Activated CD4-positive, alpha-beta T cell treated with anti-CD3 and anti-CD28 coated beads for 36 hours (primary cell): Measurements from ENCODE around the gene ZNHIT3. TPM values are rescaled to one million over a fixed set of nuclear protein-coding genes. Genes with fewer than 3 reads are reported as not detected.
"Not testable (repeated sequence)": the region's sequence is repeated elsewhere in the genome, so short reads cannot be mapped to it uniquely, and the experiment has no call there.

Experiments used
- ATAC-seq: fragments of 200-7000 bp; cut with Tn5 transposase; one replicate; pipeline ENCODE4 v1.10.0; 2021; ENCODE audit warnings: mild to moderate bottlenecking, moderate library complexity
- CTCF ChIA-PET: fragments of 350-600 bp; sonication (Branson Sonifier 250); formaldehyde crosslinking; loops from one replicate; lab custom pipeline; 2021; ENCODE audit warnings: antibody characterized with exemption; lab: Charles Lee
- POLR2A ChIA-PET: fragments of 350-600 bp; sonication (Branson Sonifier 250); formaldehyde crosslinking; loops from one replicate; lab custom pipeline; 2021; ENCODE audit warnings: antibody characterized with exemption, inconsistent platforms; lab: Charles Lee
- DNase-seq: peaks from one replicate; pipeline ENCODE4 v3.0.0-alpha.2; 2020
- H3K27ac Mint-ChIP-seq: one replicate; pipeline ENCODE4 v1.8.0; 2021; ENCODE audit warnings: mixed read lengths
- H3K27me3 Mint-ChIP-seq: one replicate; pipeline ENCODE4 v1.8.0; 2021; ENCODE audit warnings: mixed read lengths
- H3K36me3 Mint-ChIP-seq: one replicate; pipeline ENCODE4 v1.8.0; 2021; ENCODE audit warnings: low read depth, mixed read lengths
- H3K4me1 Mint-ChIP-seq: one replicate; pipeline ENCODE4 v1.8.0; 2021; ENCODE audit warnings: mixed read lengths
- H3K4me3 Mint-ChIP-seq: one replicate; pipeline ENCODE4 v1.8.0; 2021; ENCODE audit warnings: mild to moderate bottlenecking, moderate library complexity, mixed read lengths
- H3K9me3 Mint-ChIP-seq: one replicate; pipeline ENCODE4 v1.8.0; 2021; ENCODE audit warnings: low read depth, mixed read lengths
- intact Hi-C, 2 experiments: fragments of 100-400 bp; cut with DNase I in 1 of 2; cut with micrococcal nuclease in 1 of 2; formaldehyde crosslinking; loops; one replicate each; pipeline versions ENCODE4 v1.14.2 to v1.15.1; 2022 to 2024; cut with DNase I, micrococcal nuclease
- total RNA-seq, 2 experiments: library from RNA; stranded (reverse); gene quantifications; one replicate each; pipeline ENCODE4 v1.2.3, GENCODE V29; 2021

ZNHIT3 gene
- total RNA-seq, 2 experiments from 2014 or later, result 38.2 to 42.3 TPM

- Mint-ChIP-seq H3K36me3 (no peaks in the 10 kb centered on the region), H3K4me3 (no peak overlapping the region), H3K27ac (no peak overlapping the region), H3K27me3 (peaks cover 47% of the 10 kb centered on the region), H3K4me1 (no peaks in the 10 kb centered on the region), H3K9me3 (no peaks in the 10 kb centered on the region)
- intact Hi-C loops, result no loop called here
- ATAC-seq, result peak; percentile 100
- POLR2A ChIA-PET, result no interaction called here
- CTCF ChIA-PET, result interaction anchor here (0.7 to 1.5 kb wide), 2 partner anchors 19 to 682 kb away, joined by 3 to 5 read pairs; no protein-coding TSS in a partner anchor
- DNase-seq, result peak; percentile 86
These were observed 22.3 kb upstream of the ZNHIT3 start for GRCh38 chr17:36463916-36464764.

DNA sequence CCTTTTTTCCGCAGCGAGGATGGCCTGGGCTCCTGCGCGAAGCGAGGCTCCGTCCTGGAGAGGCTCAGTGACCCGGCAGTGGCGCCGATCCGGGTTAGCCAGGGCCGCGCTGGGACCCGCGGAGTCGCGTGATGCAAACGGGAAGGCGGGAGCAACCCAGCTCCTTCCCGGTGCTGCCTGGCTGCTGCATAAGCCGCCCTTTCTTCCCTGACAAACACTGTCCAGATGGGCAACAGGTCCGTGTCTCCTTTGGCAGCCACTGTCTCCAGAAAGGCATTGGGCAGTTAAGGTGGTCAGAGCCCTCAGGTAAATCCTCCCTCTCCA is 21.8 kb upstream of the ZNHIT3 start:
- H3K27me3 Mint-ChIP-seq, result peaks cover 47% of the 10 kb centered on the region
- H3K4me1 Mint-ChIP-seq, result no peaks in the 10 kb centered on the region
- ChIA-PET POLR2A (no interaction called here), CTCF (interaction anchor here (0.7 to 1.5 kb wide), 2 partner anchors 18 to 683 kb away, joined by 3 to 5 read pairs; no protein-coding TSS in a partner anchor)
- DNase-seq (no peak), ATAC-seq (no peak)
- intact Hi-C loops, result no loop called here
- H3K9me3 Mint-ChIP-seq, result no peaks in the 10 kb centered on the region
- no peak overlapping the region for H3K4me3 Mint-ChIP-seq
- no peak overlapping the region for H3K27ac Mint-ChIP-seq
- no peaks in the 10 kb centered on the region for H3K36me3 Mint-ChIP-seq

DNA sequence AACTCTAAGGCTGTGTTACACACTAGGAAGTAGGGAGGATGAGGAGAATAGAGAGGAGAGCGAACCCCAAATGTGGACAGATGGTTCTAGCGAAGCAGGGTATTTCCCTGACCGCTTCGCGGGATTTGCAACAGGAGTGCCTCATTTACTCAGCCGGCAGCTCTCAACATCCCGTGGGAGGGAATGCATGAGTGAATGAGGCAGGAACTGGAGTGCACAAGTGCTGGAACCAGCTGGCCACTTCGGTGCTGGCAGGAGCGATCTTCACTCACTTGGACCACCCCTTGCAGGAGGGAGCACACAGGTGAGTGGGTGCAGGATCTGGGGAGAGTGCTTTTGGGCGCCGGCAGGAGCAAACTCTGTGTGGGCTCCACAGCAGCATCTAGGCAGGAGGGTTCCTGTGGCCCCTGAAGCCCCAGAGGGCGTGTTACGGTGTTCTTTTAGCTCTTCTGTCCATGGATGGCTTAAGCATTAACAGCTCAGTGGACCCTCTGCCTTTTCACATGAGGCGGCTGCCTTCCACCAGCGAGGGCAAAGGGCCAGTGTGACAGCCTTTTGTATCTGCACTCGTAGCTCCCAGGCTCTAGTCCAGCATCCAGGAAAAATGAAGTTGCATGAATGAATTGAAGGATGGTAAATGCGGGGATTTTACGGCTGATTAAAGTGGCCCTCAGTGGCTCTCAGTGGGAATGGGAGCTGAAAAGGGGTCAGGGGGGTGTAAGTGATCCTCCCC is 17.4 kb upstream of the ZNHIT3 start:
- POLR2A ChIA-PET, result no interaction called here

GRCh38 chr17:36469733-36470132 is 16.7 kb upstream of the ZNHIT3 start:
- CTCF ChIA-PET, result interaction anchor here (0.7 kb wide), 1 partner anchor 413 kb away, joined by 3 read pairs; no protein-coding TSS in a partner anchor

More for the DNA sequence above, 17.4 kb upstream of the ZNHIT3 start:
- DNase-seq, result no peak
- Mint-ChIP-seq H3K27ac (no peak overlapping the region), H3K9me3 (no peaks in the 10 kb centered on the region), H3K4me1 (no peaks in the 10 kb centered on the region), H3K27me3 (peaks cover 19% of the 10 kb centered on the region), H3K4me3 (no peak overlapping the region), H3K36me3 (no peaks in the 10 kb centered on the region)
- ATAC-seq, result no peak
- intact Hi-C loops, result no loop called here
- CTCF ChIA-PET, result interaction anchor here (0.7 to 1.2 kb wide), 2 partner anchors 14 to 498 kb away, joined by 4 read pairs; no protein-coding TSS in a partner anchor

DNA sequence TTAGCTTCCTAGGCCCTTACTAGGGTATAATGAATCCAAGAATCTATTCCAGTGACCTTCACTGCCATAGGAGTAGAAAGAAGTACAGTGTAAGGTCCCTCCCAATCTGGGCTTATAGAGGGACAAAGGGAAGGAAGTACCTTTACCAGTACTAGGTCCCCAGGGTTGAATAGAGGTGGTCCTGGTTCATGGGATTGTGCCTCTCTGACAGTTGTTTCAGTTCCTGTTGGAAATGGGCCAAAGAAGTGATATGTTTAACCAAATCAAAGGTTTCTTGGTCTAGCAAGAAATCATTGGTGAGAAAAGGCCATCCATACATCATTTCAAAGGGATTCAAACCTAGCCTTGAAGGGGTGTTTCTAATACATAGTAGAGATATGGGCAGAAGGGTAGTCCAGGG is 16.0 kb upstream of the ZNHIT3 start:
- Mint-ChIP-seq H3K36me3 (no peaks in the 10 kb centered on the region), H3K27ac (no peak overlapping the region), H3K27me3 (peaks cover 14% of the 10 kb centered on the region), H3K9me3 (no peaks in the 10 kb centered on the region), H3K4me3 (no peak overlapping the region), H3K4me1 (no peaks in the 10 kb centered on the region)
- no peak for DNase-seq
- ChIA-PET CTCF (no interaction called here), POLR2A (no interaction called here)
- ATAC-seq, result no peak
- intact Hi-C loops, result no loop called here

More at GRCh38 chr17:36469733-36470132, 16.7 kb upstream of the ZNHIT3 start:
- H3K36me3 Mint-ChIP-seq, result no peaks in the 10 kb centered on the region
- H3K27ac Mint-ChIP-seq, result no peak overlapping the region
- ATAC-seq (no peak), DNase-seq (no peak)
- H3K9me3 Mint-ChIP-seq, result no peaks in the 10 kb centered on the region
- H3K4me3 Mint-ChIP-seq, result no peak overlapping the region
- intact Hi-C loops, result no loop called here
- H3K4me1 Mint-ChIP-seq, result no peaks in the 10 kb centered on the region
- H3K27me3 Mint-ChIP-seq, result peaks cover 19% of the 10 kb centered on the region
- POLR2A ChIA-PET, result no interaction called here

DNA sequence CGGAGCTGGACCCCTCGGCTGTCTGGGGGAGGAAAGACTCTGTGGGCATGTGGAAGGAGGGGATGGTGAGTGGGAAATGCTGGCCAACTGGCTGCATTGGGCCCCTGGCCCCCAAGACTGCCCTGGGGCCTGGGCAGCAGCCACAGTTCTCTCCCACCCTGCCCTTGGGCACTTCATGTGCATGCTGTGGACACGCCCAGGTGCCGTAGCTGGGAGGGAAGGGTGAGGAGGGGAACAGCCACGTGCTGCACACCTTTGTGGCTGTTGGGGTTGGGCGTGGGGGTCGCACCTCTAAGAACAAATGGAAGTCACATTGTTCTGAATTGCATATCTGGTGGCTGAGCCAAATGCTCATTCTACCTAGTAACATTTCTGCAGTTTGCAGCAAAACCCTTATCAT is 11.9 kb upstream of the ZNHIT3 start:
- H3K36me3 Mint-ChIP-seq, result no peaks in the 10 kb centered on the region
- no peaks in the 10 kb centered on the region for H3K4me1 Mint-ChIP-seq
- ATAC-seq (no peak), DNase-seq (no peak)
- H3K4me3 Mint-ChIP-seq, result no peak overlapping the region
- ChIA-PET CTCF (no interaction called here), POLR2A (no interaction called here)
- intact Hi-C loops, result no loop called here
- no peaks in the 10 kb centered on the region for H3K9me3 Mint-ChIP-seq
- H3K27ac Mint-ChIP-seq, result no peak overlapping the region
- peaks cover 12% of the 10 kb centered on the region for H3K27me3 Mint-ChIP-seq

DNA sequence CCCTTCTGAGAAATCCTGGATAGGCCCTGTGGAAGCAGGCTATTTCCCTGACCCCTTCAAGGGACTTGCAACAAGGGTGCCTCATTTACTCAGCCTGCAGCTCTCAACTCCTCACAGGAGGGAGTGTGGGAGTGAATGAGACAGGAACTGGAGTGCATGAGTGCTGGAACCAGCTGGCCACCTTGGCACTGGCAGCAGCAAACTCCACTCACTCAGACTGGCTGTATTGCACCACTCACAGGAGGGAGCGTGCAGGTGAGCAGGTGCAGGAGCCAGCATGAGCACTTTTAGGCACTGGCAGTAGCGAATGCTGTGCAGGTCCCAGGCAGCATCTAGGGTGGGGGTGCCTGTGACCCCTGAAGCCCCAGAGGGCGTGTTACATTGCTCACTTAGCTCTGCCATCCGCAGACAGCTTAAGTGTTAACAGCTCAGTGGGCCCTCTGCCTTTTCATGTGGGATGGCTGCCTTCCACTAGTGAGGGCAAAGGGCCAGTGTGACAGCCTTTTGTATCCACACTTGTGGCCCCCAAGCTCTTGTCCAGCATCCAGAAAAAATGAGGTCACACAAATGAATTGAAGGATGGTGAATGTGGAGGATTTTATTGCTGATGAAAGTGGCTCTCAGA is 11.0 kb upstream of the ZNHIT3 start:
- no peak overlapping the region for H3K4me3 Mint-ChIP-seq
- DNase-seq, result no peak
- H3K9me3 Mint-ChIP-seq, result no peaks in the 10 kb centered on the region
- ATAC-seq, result no peak
- peaks cover 15% of the 10 kb centered on the region for H3K27me3 Mint-ChIP-seq
- ChIA-PET POLR2A (no interaction called here), CTCF (no interaction called here)
- H3K27ac Mint-ChIP-seq, result no peak overlapping the region
- no peaks in the 10 kb centered on the region for H3K36me3 Mint-ChIP-seq
- no peaks in the 10 kb centered on the region for H3K4me1 Mint-ChIP-seq
- intact Hi-C loops, result no loop called here

DNA sequence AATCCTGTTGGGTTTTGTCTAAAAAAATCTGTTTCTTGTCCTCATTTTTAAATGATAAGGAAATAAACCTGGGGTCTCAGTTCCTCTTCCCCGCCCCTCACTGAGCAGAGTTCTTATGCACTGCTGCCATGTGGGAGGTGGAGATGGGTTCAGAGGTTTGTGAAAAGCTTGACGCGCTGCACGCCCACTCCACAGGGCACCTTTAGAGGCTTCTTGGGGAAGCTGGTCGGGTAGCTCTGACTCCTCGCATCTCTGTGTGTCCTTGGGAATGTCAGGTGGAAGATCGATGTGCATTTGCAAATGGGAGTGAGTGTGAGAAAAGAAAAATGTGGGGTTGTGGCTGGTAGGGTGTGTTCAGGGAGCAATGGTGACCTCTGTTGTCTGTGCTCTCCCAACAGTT is 4.7 kb upstream of the ZNHIT3 start:
- no peak for ATAC-seq
- no peak overlapping the region for H3K4me3 Mint-ChIP-seq
- H3K9me3 Mint-ChIP-seq, result no peaks in the 10 kb centered on the region
- POLR2A ChIA-PET, result no interaction called here
- peaks cover 19% of the 10 kb centered on the region for H3K27me3 Mint-ChIP-seq
- intact Hi-C loops, result loop anchor here (2.0 to 10.0 kb wide), 2 partner anchors 337 to 513 kb away; no protein-coding TSS in a partner anchor
- peaks cover 2% of the 10 kb centered on the region for H3K36me3 Mint-ChIP-seq
- H3K4me1 Mint-ChIP-seq, result peaks cover 22% of the 10 kb centered on the region
- DNase-seq, result no peak
- CTCF ChIA-PET, result interaction anchor here (1.9 to 2.2 kb wide), 2 partner anchors 506 to 513 kb away, joined by 9 to 11 read pairs; no protein-coding TSS in a partner anchor
- H3K27ac Mint-ChIP-seq, result no peak overlapping the region

DNA sequence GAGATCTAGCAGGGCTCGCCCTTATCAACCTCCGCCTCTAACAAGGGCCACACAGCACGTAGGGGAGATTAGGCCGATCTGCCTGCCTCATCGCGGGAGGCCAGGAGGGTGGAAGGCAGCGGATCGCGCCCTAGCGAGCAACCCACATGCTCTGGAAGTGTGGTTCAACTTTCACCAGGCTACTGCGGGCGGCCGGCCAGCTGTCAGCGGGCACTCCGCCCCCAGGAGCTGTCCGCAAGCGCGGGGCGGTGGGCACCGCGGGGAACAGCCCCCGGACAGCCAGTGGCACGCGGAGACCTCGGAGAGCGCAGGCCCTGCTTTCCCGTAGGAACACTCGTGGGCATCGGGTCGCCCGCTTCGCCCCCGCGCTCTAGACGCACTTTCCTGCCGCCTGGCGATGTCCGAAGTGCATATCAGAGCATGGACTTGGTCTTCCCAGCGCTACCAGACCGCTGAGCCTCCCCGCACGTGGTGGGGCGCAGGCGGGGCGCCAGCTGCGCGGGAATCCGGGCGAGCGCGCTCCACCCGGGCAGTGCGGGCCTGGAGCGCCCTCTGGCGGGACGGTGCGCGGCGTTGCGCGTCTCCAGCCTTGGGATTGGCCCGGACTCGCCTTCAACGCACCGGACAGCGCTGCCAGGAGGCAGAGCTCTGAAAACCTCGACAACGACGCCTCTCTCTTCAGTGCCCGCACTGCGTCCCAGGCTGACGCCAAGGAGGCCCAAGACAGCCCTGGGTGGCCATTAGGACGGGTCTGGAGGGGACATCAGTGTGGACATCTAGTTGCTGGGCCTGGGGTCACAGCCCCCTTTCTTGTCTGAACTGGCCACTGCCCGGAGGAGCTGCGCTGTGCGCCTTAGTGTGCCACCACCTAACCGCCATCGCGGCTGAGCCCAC is 3.6 kb upstream of the ZNHIT3 start:
- CTCF ChIA-PET, result interaction anchor here (0.6 to 2.2 kb wide), 14 partner anchors 14 to 869 kb away, joined by 3 to 11 read pairs (median 4); partner anchors contain the start of genes MYO19 and PIGW
- H3K4me3 Mint-ChIP-seq, result peak overlapping the region; percentile 54
- DNase-seq (peak; percentile 91), ATAC-seq (peak; percentile 73)
- H3K36me3 Mint-ChIP-seq, result peaks cover 4% of the 10 kb centered on the region
- H3K9me3 Mint-ChIP-seq, result no peaks in the 10 kb centered on the region
- POLR2A ChIA-PET, result no interaction called here
- no peak overlapping the region for H3K27ac Mint-ChIP-seq
- peaks cover 16% of the 10 kb centered on the region for H3K27me3 Mint-ChIP-seq
- peaks cover 25% of the 10 kb centered on the region for H3K4me1 Mint-ChIP-seq
- intact Hi-C loops, result loop anchor here (1.0 to 10.0 kb wide), 4 partner anchors 338 to 514 kb away; no protein-coding TSS in a partner anchor

DNA sequence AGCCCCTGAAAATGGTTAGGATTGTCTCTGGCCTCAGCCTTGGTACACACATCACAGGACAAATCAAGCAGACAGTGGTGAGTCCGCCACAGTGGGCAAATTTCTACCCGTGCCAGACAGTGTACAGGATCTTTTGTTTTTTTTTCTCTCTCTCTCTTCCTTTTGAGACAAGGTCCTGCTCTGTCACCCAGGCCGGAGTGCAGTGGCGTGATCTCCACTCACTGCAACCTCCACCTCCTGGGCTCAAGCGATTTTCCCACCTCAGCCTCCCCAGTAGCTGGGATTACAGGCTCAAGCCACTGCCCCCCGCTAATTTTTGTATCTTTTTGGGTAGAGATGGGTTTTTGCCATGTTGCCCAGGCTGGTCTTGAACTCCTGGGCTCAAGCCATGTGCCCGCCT is 2.5 kb upstream of the ZNHIT3 start:
- CTCF ChIA-PET, result interaction anchor here (0.6 to 2.2 kb wide), 4 partner anchors 19 to 508 kb away, joined by 3 to 9 read pairs (median 4); no protein-coding TSS in a partner anchor
- Mint-ChIP-seq H3K4me1 (peaks cover 32% of the 10 kb centered on the region), H3K27me3 (peaks cover 16% of the 10 kb centered on the region)
- H3K36me3 Mint-ChIP-seq, POLR2A ChIA-PET, ATAC-seq, DNase-seq, H3K9me3 Mint-ChIP-seq, H3K27ac Mint-ChIP-seq, H3K4me3 Mint-ChIP-seq: not testable (repeated sequence)
- intact Hi-C loops, result loop anchor here in 1 of 2 experiments (10.0 kb wide), 1 partner anchor 339 kb away; no protein-coding TSS in a partner anchor
